Fibroblast of mammary gland (primary cell): ENCODE data around the gene NPHS1.

ENCODE experiments used
- DNase-seq: peaks from one replicate; pipeline ENCODE4 v3.0.0-alpha.2; 2010; ENCODE audit warnings: low read depth
- H3K4me3 ChIP-seq: 2 replicates; pipeline ENCODE4 v1.5.1; 2011; ENCODE audit warnings: low read depth, mild to moderate bottlenecking, low read length, moderate library complexity; ENCODE audit not compliant: control insufficient read depth
- TF ChIP-seq, protein P1 (sequence below): conservative IDR thresholded peaks from 2 replicates; pipeline ENCODE4 v1.5.1; 2011; ENCODE audit warnings: low read depth, low read length, inconsistent platforms; ENCODE audit not compliant: control insufficient read depth, insufficient read depth

NPHS1 gene

DNA sequence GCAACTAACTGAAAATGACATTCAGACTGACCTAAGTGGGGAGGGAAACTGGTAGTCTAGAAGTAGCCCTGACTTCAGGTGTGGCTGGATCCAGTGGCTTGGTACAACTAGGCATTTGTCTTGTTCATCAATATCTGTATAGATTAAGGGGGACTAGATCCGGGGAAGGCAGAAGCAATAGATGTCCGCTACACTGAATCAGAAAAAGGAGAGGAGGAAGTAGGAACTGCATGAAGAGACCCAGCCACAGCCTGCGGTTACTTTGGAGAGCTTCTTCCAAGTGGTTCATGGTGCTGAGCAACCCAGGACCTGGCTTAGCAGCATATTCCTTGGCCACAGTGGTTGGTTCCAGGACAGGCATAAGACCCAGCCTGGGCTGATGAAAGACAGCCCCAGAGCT is 29.7 kb downstream of the NPHS1 start:
- no peak for DNase-seq

DNA sequence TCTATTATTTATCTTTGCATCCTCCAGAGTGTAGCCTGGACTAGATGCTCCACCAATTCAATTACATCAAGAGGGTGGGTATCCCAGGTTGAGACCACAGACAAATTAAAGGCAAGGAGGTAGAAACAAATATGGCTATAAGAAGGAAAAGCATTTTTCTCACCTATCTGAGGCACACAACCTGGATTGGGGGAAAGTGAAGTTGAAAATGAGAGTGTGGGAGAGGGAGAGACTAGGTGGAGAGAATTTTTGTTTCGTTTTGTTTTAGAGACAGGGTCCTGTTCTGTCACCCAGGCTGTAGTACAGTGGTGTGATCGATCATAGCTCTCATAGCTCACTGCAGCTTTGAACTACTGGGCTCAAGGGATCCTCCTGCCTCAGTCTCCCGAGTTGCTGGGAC is 33.9 kb downstream of the NPHS1 start:
- TF ChIP-seq, protein P1, sequence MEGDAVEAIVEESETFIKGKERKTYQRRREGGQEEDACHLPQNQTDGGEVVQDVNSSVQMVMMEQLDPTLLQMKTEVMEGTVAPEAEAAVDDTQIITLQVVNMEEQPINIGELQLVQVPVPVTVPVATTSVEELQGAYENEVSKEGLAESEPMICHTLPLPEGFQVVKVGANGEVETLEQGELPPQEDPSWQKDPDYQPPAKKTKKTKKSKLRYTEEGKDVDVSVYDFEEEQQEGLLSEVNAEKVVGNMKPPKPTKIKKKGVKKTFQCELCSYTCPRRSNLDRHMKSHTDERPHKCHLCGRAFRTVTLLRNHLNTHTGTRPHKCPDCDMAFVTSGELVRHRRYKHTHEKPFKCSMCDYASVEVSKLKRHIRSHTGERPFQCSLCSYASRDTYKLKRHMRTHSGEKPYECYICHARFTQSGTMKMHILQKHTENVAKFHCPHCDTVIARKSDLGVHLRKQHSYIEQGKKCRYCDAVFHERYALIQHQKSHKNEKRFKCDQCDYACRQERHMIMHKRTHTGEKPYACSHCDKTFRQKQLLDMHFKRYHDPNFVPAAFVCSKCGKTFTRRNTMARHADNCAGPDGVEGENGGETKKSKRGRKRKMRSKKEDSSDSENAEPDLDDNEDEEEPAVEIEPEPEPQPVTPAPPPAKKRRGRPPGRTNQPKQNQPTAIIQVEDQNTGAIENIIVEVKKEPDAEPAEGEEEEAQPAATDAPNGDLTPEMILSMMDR, result no peak
- DNase-seq, result no peak
- no peak overlapping the region for H3K4me3 ChIP-seq

More for the DNA sequence above, 29.7 kb downstream of the NPHS1 start:
- TF ChIP-seq, protein P1, result no peak
- H3K4me3 ChIP-seq, result no peak overlapping the region

DNA sequence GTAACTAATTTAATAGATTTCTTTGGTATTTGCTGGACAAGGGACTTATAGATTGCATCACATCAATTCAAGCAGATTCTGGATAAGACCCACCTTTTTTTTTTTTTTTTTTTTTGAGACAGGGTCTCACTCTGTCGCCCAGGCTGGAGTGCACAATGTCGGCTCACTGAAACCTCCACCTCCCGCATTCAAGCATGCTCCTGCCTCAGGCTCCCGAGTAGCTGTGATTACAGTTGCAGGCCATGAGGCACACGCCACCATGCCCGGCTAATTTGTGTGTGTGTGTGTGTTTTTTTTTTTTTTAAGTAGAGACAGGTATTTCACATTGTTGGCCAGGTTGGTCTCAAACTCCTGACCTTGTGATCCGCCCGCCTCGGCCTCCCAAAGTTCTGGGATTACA is 35.5 kb downstream of the NPHS1 start:
- no peak for DNase-seq
- H3K4me3 ChIP-seq, result no peak overlapping the region
- TF ChIP-seq, protein P1, result no peak

DNA sequence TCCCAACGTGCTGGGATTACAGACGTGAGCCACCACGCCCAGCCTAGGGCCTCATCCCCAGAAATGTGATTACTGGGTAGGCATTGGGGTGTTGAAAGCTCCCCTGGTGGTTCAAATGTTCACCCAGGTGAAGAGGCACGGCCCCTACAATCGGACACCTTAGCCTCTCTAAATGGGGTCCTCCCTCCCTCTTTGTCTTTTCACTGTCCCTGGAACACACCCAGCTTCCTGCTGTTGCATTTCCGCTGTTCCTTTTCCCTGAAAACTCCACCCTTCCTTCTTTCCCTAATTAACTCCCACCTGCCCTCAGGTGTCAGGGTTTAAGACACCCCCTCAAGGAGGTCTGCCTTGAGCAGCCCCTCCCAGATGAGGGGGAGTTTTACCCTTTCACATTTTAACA is 36.0 kb downstream of the NPHS1 start:
- TF ChIP-seq, protein P1, result no peak
- no peak overlapping the region for H3K4me3 ChIP-seq

DNA sequence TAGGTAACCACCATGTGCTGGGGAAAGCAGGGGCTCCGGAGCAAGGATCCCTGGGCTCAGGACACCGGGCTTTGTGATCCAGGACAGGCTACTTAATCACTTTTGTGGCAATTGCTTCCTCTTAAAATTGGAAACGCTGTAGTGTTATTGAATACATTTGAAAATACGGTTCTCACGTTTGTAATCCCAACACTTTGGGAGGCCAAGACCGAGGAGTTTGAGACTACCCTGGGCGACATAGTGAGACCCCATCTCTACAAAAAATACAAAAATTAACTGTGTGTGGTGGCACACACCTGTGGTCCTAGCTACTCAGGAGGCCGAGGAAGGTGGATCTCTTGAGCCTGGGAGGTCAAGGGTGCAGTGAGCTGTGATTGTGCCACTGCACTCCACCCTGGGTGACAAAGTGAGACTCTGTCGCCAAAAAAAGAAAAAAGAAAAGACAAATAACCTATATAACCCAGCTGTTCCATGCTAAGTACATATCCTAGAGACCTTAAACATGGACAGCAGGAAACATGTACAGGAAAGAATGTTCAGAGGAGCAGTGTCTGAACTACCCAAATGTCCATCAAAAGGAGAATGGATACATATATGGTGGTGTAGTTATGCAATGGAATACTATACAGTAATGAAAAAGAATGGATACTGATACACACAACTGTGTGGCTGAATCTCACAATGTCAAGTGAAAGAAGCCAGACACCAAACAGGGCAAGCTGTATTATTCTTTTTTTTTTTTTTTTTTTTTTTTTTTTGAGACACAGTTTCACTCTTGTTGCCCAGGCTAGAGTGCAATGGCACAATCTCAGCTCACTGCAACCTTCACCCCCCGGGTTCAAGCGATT is 39.0 kb downstream of the NPHS1 start:
- TF ChIP-seq, protein P1, result no peak
- no peak overlapping the region for H3K4me3 ChIP-seq
- no peak for DNase-seq

More for the DNA sequence above, 36.0 kb downstream of the NPHS1 start:
- DNase-seq, result no peak

DNA sequence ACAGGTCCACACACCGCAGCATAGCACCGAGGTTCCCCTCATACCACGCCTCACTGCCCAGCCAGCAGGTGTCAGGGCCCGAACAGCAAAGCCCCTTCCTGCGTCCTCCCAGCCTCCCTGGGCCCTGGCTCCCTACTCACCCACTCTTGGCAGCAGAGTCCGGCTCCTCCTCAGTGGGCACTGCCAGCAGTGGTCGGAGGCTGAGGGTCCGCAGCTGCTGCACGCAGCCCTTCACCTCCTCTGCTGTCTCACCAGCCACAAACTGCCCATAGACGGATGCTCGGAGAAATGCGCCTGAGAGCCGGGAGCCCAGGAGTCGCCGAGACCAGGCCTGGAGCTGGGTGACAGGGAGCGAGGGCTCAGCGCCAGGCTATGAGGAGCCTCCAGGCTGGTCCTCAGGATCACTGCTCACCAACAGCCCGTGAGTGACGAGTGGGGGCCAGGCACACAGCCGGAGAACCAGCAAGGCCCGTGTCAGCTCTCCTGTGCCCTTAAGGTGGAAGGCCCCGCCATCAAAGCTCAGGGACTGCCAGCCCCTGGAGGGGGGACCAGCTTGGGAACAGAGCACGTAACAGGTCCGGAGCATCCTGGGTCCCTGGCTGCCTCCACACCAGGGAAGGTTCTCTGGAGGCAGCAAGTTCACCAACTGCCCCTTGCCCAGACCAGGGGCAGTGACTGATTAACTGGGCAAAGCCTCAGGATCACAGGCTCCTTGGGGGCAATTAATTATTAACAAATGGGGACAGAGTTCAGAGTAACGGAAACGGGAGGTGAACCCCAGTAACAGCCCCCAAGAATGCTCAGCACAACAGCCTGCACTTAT is 39.9 kb downstream of the NPHS1 start, which contains the start of gene PRODH2:
PRODH2 (minus strand) TSS at position 626 of the 823 bp plus-strand sequence; CDS start at position 586, 40 bp downstream.
- TF ChIP-seq, protein P1, result no peak
- H3K4me3 ChIP-seq, result no peak within 1 kb of the TSS
- no peak for DNase-seq
